GM23338 (cell line): Measurements from ENCODE around the gene FTCDNL1.

Experiments
- CREB1 ChIP-seq: fragments of 250-450 bp; sonication (Bioruptor Pico); IDR thresholded peaks from 2 replicates; pipeline ENCODE4 v1.5.0; 2020; ENCODE audit warnings: low read depth, mild to moderate bottlenecking, moderate library complexity
- CTCF ChIP-seq, 2 experiments: fragments of 200-600 bp in 1 of 2; sonication (generic) in 1 of 2; conservative IDR thresholded peaks; 2 replicates each; pipeline versions ENCODE4 v1.5.1 to v1.6.1; 2016 to 2017; ENCODE audit warnings: antibody characterized with exemption in 2 of 2, low read depth in 2 of 2, mild to moderate bottlenecking in 2 of 2, moderate library complexity in 1 of 2
- EZH2 ChIP-seq: fragments of 200-600 bp; sonication (generic); IDR thresholded peaks from one replicate; pipeline ENCODE4 v1.8.0; 2017; ENCODE audit warnings: antibody characterized with exemption, mild to moderate bottlenecking, low read depth; ENCODE audit not compliant: unreplicated experiment
- EZH2phosphoT487 ChIP-seq: fragments of 200-600 bp; sonication (generic); IDR thresholded peaks from one replicate; pipeline ENCODE4 v1.8.1; 2018; ENCODE audit warnings: antibody characterized with exemption; ENCODE audit not compliant: unreplicated experiment
- JUNB ChIP-seq: IDR thresholded peaks from one replicate; pipeline ENCODE4 v1.6.1; 2016; ENCODE audit warnings: antibody characterized with exemption; ENCODE audit not compliant: unreplicated experiment
- NANOG ChIP-seq: IDR thresholded peaks from 2 replicates; pipeline ENCODE4 v1.6.1; 2016; ENCODE audit warnings: antibody characterized with exemption, borderline replicate concordance
- POLR2AphosphoS5 ChIP-seq: IDR thresholded peaks from 2 replicates; pipeline ENCODE4 v1.6.1; 2016; ENCODE audit warnings: antibody characterized with exemption, low read depth
- REST ChIP-seq: IDR thresholded peaks from one replicate; pipeline ENCODE4 v1.6.1; 2018; ENCODE audit warnings: antibody characterized with exemption; ENCODE audit not compliant: unreplicated experiment
- STAT1 ChIP-seq: IDR thresholded peaks from one replicate; pipeline ENCODE4 v1.6.1; 2016; ENCODE audit warnings: antibody characterized with exemption; ENCODE audit not compliant: unreplicated experiment

- TF ChIP-seq CTCF (conservative IDR thresholded peaks at IDR 0.05; ENCODE audit: low read depth in 2 of 2) = no peak
- no peak for TF ChIP-seq POLR2AphosphoS5
- no peak for TF ChIP-seq JUNB
- no peak for TF ChIP-seq REST
- TF ChIP-seq EZH2 = no peak
- no peak for TF ChIP-seq CREB1
- no peak for TF ChIP-seq NANOG
- no peak for TF ChIP-seq STAT1
- no peak for TF ChIP-seq EZH2phosphoT487
These were observed 32.2 kb downstream of the FTCDNL1 start for GRCh38 chr2:199818754-199819153.
